DOHH2 (cell line): ENCODE measurements around the gene AUH.

Source experiments
- H3F3A ChIP-seq: fragments of 200-600 bp; sonication (generic), shearing (Covaris generic); 2 replicates; pipeline ENCODE4 v1.6.0; 2016; ENCODE audit warnings: antibody characterized with exemption, mild to moderate bottlenecking; ENCODE audit not compliant: control insufficient read depth, insufficient read depth
- H3K27ac ChIP-seq: fragments of 200-600 bp; sonication (generic); 2 replicates; pipeline ENCODE4 v1.5.1; 2014; ENCODE audit warnings: low read depth, mild to moderate bottlenecking, low read length, moderate library complexity
- H3K27me3 ChIP-seq: fragments of 200-600 bp; sonication (generic); 2 replicates; pipeline ENCODE4 v1.6.1; 2014; ENCODE audit warnings: mild to moderate bottlenecking, low read length, mixed read lengths; ENCODE audit not compliant: control insufficient read depth
- H3K36me3 ChIP-seq: fragments of 200-600 bp; sonication (generic); 2 replicates; pipeline ENCODE4 v1.6.1; 2014; ENCODE audit warnings: mild to moderate bottlenecking, low read length, moderate library complexity, mixed read lengths; ENCODE audit not compliant: control insufficient read depth
- H3K4me1 ChIP-seq: fragments of 200-600 bp; sonication (generic); 2 replicates; pipeline ENCODE4 v1.6.1; 2014; ENCODE audit warnings: mild to moderate bottlenecking, low read length, mixed read lengths; ENCODE audit not compliant: control insufficient read depth
- H3K4me2 ChIP-seq: fragments of 200-600 bp; sonication (generic); 2 replicates; pipeline ENCODE4 v1.6.0; 2014; ENCODE audit warnings: mild to moderate bottlenecking, low read length, moderate library complexity
- H3K4me3 ChIP-seq: fragments of 200-600 bp; sonication (generic); 2 replicates; pipeline ENCODE4 v1.5.1; 2014; ENCODE audit warnings: mild to moderate bottlenecking, low read length, mixed read lengths
- H3K79me2 ChIP-seq: fragments of 200-600 bp; sonication (generic); 2 replicates; pipeline ENCODE4 v1.6.1; 2014; ENCODE audit warnings: mild to moderate bottlenecking, low read length, mixed read lengths; ENCODE audit not compliant: control insufficient read depth
- H3K9me2 ChIP-seq: fragments of 200-600 bp; sonication (generic); replicated peaks from 2 replicates; pipeline ENCODE4 v1.6.1; 2014; ENCODE audit warnings: mild to moderate bottlenecking, low read length, mixed read lengths; ENCODE audit not compliant: control insufficient read depth
- H3K9me3 ChIP-seq: fragments of 200-600 bp; sonication (generic); 2 replicates; pipeline ENCODE4 v1.6.1; 2014; ENCODE audit warnings: antibody characterized with exemption, low read length, mixed read lengths; ENCODE audit not compliant: control insufficient read depth, insufficient read depth
- H4K20me1 ChIP-seq: fragments of 200-600 bp; sonication (generic); 2 replicates; pipeline ENCODE4 v1.6.0; 2014; ENCODE audit warnings: low read depth, mild to moderate bottlenecking, antibody characterized with exemption, low read length, moderate library complexity; ENCODE audit not compliant: control insufficient read depth, insufficient read depth
- EZH2phosphoT487 ChIP-seq: fragments of 200-600 bp; sonication (generic); IDR thresholded peaks from 2 replicates; pipeline ENCODE4 v1.6.1; 2017; ENCODE audit warnings: borderline replicate concordance, mild to moderate bottlenecking, antibody characterized with exemption, low read length, moderate library complexity, mixed read lengths
- TF ChIP-seq, protein P1 (sequence below): fragments of 200-600 bp; sonication (generic); IDR thresholded peaks from one replicate; pipeline ENCODE4 v1.5.1; 2014; ENCODE audit warnings: antibody characterized with exemption, mild to moderate bottlenecking, low read depth, low read length; ENCODE audit not compliant: poor library complexity, severe bottlenecking

Gene AUH

GRCh38 chr9:91361291-91362050 is at the start of gene AUH:
TSS of gene AUH (minus strand) at chr9:91361918. CDS start at chr9:91361889, 29 bp downstream.
- H3K4me1 ChIP-seq: peaks cover 23% of the 10 kb centered on the region
- H3K9me3 ChIP-seq: no peaks in the 10 kb centered on the region
- no peaks in the 10 kb centered on the region for H3F3A ChIP-seq
- H3K27ac ChIP-seq: peak within 1 kb of the TSS; percentile 19; the same call in 1 of the 2 replicates
- no peaks in the 10 kb centered on the region for H4K20me1 ChIP-seq
- H3K4me3 ChIP-seq: peak within 1 kb of the TSS; percentile 83
- TF ChIP-seq EZH2phosphoT487: no peak
- TF ChIP-seq, protein P1, sequence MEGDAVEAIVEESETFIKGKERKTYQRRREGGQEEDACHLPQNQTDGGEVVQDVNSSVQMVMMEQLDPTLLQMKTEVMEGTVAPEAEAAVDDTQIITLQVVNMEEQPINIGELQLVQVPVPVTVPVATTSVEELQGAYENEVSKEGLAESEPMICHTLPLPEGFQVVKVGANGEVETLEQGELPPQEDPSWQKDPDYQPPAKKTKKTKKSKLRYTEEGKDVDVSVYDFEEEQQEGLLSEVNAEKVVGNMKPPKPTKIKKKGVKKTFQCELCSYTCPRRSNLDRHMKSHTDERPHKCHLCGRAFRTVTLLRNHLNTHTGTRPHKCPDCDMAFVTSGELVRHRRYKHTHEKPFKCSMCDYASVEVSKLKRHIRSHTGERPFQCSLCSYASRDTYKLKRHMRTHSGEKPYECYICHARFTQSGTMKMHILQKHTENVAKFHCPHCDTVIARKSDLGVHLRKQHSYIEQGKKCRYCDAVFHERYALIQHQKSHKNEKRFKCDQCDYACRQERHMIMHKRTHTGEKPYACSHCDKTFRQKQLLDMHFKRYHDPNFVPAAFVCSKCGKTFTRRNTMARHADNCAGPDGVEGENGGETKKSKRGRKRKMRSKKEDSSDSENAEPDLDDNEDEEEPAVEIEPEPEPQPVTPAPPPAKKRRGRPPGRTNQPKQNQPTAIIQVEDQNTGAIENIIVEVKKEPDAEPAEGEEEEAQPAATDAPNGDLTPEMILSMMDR: no peak
- H3K4me2 ChIP-seq: peak within 1 kb of the TSS; percentile 94
- H3K27me3 ChIP-seq: no peaks in the 10 kb centered on the region
- peaks cover 22% of the 10 kb centered on the region for H3K36me3 ChIP-seq
- peaks cover 49% of the 10 kb centered on the region for H3K79me2 ChIP-seq
- no peaks in the 10 kb centered on the region for H3K9me2 ChIP-seq

DNA sequence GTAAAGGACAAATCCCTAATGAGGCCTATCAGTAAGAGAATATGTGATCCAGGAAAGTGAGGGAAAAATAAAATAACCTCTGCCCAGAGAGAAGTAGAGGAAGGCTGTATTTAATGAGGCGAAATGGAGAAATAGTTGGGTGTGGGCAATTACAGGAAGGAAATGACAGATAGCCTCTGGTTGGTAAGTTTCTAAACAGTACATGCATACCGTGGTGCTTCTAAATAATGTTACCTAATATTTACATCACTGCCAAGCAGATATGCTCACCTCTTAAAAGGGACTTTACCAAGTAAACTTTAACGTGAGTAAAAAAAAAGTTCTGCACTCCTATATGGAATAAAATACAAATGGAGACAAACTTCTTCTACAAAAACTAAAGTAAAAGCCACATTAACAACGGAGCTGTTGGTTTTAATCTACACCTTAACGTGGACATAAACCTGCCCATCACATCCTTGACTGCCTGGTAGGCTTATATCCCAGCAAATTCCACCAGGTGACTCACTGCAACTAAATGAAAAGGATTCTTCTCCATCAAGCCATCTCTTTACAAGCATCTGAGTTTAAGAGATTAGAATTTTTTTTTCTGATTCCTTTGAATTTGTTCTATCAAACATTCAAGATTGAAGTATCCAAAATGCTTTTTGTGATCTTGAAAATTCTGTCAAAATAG is 49.5 kb upstream of the AUH start:
- H3K36me3 ChIP-seq: no peaks in the 10 kb centered on the region
- no peaks in the 10 kb centered on the region for H3K79me2 ChIP-seq
- peaks cover 9% of the 10 kb centered on the region for H3K27me3 ChIP-seq
- H3K9me3 ChIP-seq: no peaks in the 10 kb centered on the region
- peaks cover 5% of the 10 kb centered on the region; the same call in 1 of the 2 replicates for H3K4me1 ChIP-seq
- H3K9me2 ChIP-seq: no peaks in the 10 kb centered on the region
- no peak overlapping the region for H3K27ac ChIP-seq
- H3K4me3 ChIP-seq: no peak overlapping the region
- H3K4me2 ChIP-seq: no peak overlapping the region
- H3F3A ChIP-seq: no peaks in the 10 kb centered on the region
- no peak for TF ChIP-seq EZH2phosphoT487
- TF ChIP-seq, protein P1: no peak
- H4K20me1 ChIP-seq: no peaks in the 10 kb centered on the region

GRCh38 chr9:91410161-91410560 is 48.4 kb upstream of the AUH start:
- TF ChIP-seq, protein P1: no peak
- TF ChIP-seq EZH2phosphoT487: no peak
- no peak overlapping the region for H3K27ac ChIP-seq
- no peak overlapping the region for H3K4me2 ChIP-seq
- no peaks in the 10 kb centered on the region for H3K79me2 ChIP-seq
- H3K4me3 ChIP-seq: no peak overlapping the region
- no peaks in the 10 kb centered on the region for H3K9me3 ChIP-seq
- no peaks in the 10 kb centered on the region for H4K20me1 ChIP-seq
- H3K36me3 ChIP-seq: no peaks in the 10 kb centered on the region
- peaks cover 6% of the 10 kb centered on the region; the same call in 1 of the 2 replicates for H3K27me3 ChIP-seq
- peaks cover 5% of the 10 kb centered on the region; the same call in 1 of the 2 replicates for H3K4me1 ChIP-seq
- H3K9me2 ChIP-seq: no peaks in the 10 kb centered on the region
- H3F3A ChIP-seq: no peaks in the 10 kb centered on the region
